Esophagus muscularis mucosa (tissue), 4 donors: ENCODE results near the gene ABCB8. TPM values are rescaled to one million over a fixed set of nuclear protein-coding genes. Genes with fewer than 3 reads are reported as not detected.
A peak's percentile ranks its signal among the peaks of the same experiment; 100 is the strongest.

Source experiments
- DNase-seq: peaks from one replicate; pipeline ENCODE4 v3.0.0-alpha.2; 2017; ENCODE audit errors: extremely low spot score
- H3K27ac ChIP-seq, 4 donors: fragments of 200-600 bp; sonication (generic); replicated peaks in 1 of 4; 1 replicate in 3 of 4; 2 replicates in 1 of 4; pipeline ENCODE4 v1.5.1; 2016 to 2019; ENCODE audit warnings: mild to moderate bottlenecking in 1 of 4
- H3K27me3 ChIP-seq, 4 donors: fragments of 200-600 bp; sonication (generic); one replicate each; pipeline versions ENCODE4 v1.5.1 to v1.6.0; 2016 to 2019
- H3K36me3 ChIP-seq, 4 donors: fragments of 200-600 bp; sonication (generic); one replicate each; pipeline ENCODE4 v1.5.1; 2016 to 2019
- H3K4me1 ChIP-seq, 4 donors: fragments of 200-600 bp; sonication (generic); one replicate each; pipeline ENCODE4 v1.5.1; 2016 to 2019
- H3K4me3 ChIP-seq, 4 donors: fragments of 200-600 bp; sonication (generic); 1 replicate in 2 of 4; 2 replicates in 2 of 4; pipeline ENCODE4 v1.5.1; 2016 to 2019; ENCODE audit warnings: mild to moderate bottlenecking in 4 of 4, moderate library complexity in 1 of 4
- H3K9me3 ChIP-seq, 4 donors: fragments of 200-600 bp; sonication (generic); 1 replicate in 3 of 4; 2 replicates in 1 of 4; pipeline ENCODE4 v1.5.1; 2016 to 2019
- CTCF ChIP-seq, 3 experiments: fragments of 200-600 bp in 2 of 3; fragments of 450-650 bp in 1 of 3; sonication (generic) in 2 of 3; IDR thresholded peaks; one replicate each; pipeline ENCODE4 v1.5.1; 2017 to 2019; ENCODE audit warnings: antibody characterized with exemption in 3 of 3, mild to moderate bottlenecking in 2 of 3, moderate library complexity in 1 of 3
- EP300 ChIP-seq: sonication (generic); formaldehyde crosslinking; IDR thresholded peaks from one replicate; pipeline ENCODE4 v1.6.1; 2017; ENCODE audit warnings: antibody characterized with exemption
- POLR2A ChIP-seq: fragments of 450-650 bp; IDR thresholded peaks from one replicate; pipeline ENCODE4 v1.6.1; 2017; ENCODE audit warnings: antibody characterized with exemption, moderate library complexity, mild to moderate bottlenecking, low read depth
- POLR2AphosphoS5 ChIP-seq, 2 donors: sonication (generic); formaldehyde crosslinking; IDR thresholded peaks; one replicate each; pipeline ENCODE4 v1.6.1; 2017; ENCODE audit warnings: antibody characterized with exemption in 2 of 2
- WGBS: methylation state at CpG from one replicate; pipeline ENCODE4 v1.1.5; 2018; 5-methylcytosine and 5-hydroxymethylcytosine counted together
- intact Hi-C: fragments of 100-400 bp; cut with DNase I; formaldehyde crosslinking; loops from one replicate; pipeline ENCODE4 v1.15.1; 2023
- total RNA-seq, 4 donors: library from RNA; depleted of rRNA; stranded (reverse); fragments of >200 nt; gene quantifications; one replicate each; pipeline versions ENCODE4 v1.1.0 to v1.2.1, GENCODE V29; 2016

ABCB8 gene
- total RNA-seq, 4 donors from 2014 or later: 13.1 to 25.3 (median 19.9) TPM

GRCh38 chr7:150992833-150993302, 35.4 kb upstream of the ABCB8 start:
- peaks cover 0 to 10% (median 3%) of the 10 kb centered on the region in 4 donors for H3K9me3 ChIP-seq
- H3K36me3 ChIP-seq: peaks cover 0 to 10% (median 0%) of the 10 kb centered on the region in 4 donors
- 67% methylated on average over 3 of the region's 5 CpGs for WGBS
- H3K4me3 ChIP-seq: peak overlapping the region in 2 of 4 donors; percentile 37 to 48
- no peak for DNase-seq
- H3K27ac ChIP-seq: peak overlapping the region in 3 of 4 donors; percentile 54 to 66 (median 63)
- intact Hi-C loops: no loop called here
- H3K4me1 ChIP-seq: peaks cover 31 to 46% (median 39%) of the 10 kb centered on the region in 4 donors
- TF ChIP-seq EP300: no peak
- TF ChIP-seq POLR2A: no peak
- TF ChIP-seq POLR2AphosphoS5 (IDR thresholded peaks at IDR 0.05): peak in 1 of 2 donors; percentile 10
- peaks cover 0 to 13% (median 0%) of the 10 kb centered on the region in 4 donors for H3K27me3 ChIP-seq

GRCh38 chr7:150993511-150993910, 34.7 kb upstream of the ABCB8 start:
- Histone ChIP-seq H3K36me3 (peaks cover 0 to 17% (median 0%) of the 10 kb centered on the region in 4 donors), H3K9me3 (peaks cover 0 to 10% (median 3%) of the 10 kb centered on the region in 4 donors), H3K4me3 (peak overlapping the region; percentile 33 to 48 (median 36)), H3K4me1 (peaks cover 25 to 39% (median 34%) of the 10 kb centered on the region in 4 donors), H3K27ac (peak overlapping the region; percentile 7 to 66 (median 53)), H3K27me3 (peaks cover 0 to 15% (median 0%) of the 10 kb centered on the region in 4 donors)
- intact Hi-C loops: no loop called here
- peak; percentile 44 to 55 for TF ChIP-seq POLR2AphosphoS5 (IDR thresholded peaks at IDR 0.05)
- no peak for TF ChIP-seq POLR2A
- no peak for DNase-seq
- WGBS: 84% methylated on average over 7 of the region's 14 CpGs

DNA sequence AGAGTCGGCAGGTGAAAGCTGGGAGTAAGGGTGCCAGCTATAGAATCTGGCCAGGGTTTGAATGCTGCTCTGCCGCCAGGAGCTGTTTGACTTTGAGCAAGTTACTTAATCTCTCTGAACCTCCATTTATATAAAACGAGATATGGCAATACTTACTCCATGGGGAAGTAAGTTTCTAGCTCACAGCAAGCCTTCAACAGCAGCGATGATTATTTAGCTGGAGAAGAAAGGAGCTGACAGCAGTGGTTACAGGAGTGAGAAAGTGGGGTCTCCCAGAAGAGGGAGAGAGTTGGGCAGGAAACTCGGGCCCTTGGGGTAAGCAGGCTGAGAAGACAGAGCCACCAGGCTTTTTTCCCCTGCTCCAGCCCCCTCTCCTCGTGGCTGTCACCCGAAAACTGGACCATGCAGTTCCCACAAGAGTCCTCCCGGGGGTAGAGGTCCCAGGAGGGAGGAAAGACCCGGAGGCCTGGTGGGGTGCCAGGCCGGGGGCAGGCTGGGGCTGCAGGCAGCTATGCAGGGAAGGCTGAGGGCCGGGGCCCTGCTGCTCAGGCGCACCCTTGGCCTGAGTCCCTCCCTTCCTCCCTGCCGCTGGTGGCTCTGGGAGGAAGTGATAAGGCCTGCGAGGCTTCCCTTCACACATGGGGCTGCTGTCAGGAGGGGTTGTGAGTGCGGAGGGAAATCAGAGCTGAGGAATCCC, 34.0 kb upstream of the ABCB8 start:
- H3K36me3 ChIP-seq: peaks cover 0 to 24% (median 0%) of the 10 kb centered on the region in 4 donors
- intact Hi-C loops: no loop called here
- H3K4me1 ChIP-seq: peaks cover 18 to 31% (median 27%) of the 10 kb centered on the region in 4 donors
- TF ChIP-seq EP300 (no peak), POLR2A (no peak), POLR2AphosphoS5 (IDR thresholded peaks at IDR 0.05) (peak in 1 of 2 donors; percentile 38)
- H3K27me3 ChIP-seq: peaks cover 0 to 18% (median 0%) of the 10 kb centered on the region in 4 donors
- no peak for DNase-seq
- peak overlapping the region; percentile 33 to 48 (median 36) for H3K4me3 ChIP-seq
- WGBS: 57% methylated on average over 11 of the region's 15 CpGs
- peaks cover 0 to 10% (median 3%) of the 10 kb centered on the region in 4 donors for H3K9me3 ChIP-seq
- peak overlapping the region in 3 of 4 donors; percentile 7 to 66 (median 52) for H3K27ac ChIP-seq

GRCh38 chr7:150994838-150995510, 33.3 kb upstream of the ABCB8 start:
- Histone ChIP-seq H3K4me1 (peaks cover 12 to 25% (median 20%) of the 10 kb centered on the region in 4 donors), H3K36me3 (peaks cover 0 to 26% (median 0%) of the 10 kb centered on the region in 4 donors), H3K4me3 (peak overlapping the region; percentile 33 to 48 (median 36)), H3K27me3 (peaks cover 0 to 21% (median 0%) of the 10 kb centered on the region in 4 donors), H3K27ac (no peak overlapping the region), H3K9me3 (peaks cover 0 to 8% (median 2%) of the 10 kb centered on the region in 4 donors)
- no peak for DNase-seq
- 59% methylated on average over 19 of the region's 19 CpGs for WGBS
- intact Hi-C loops: no loop called here
- TF ChIP-seq EP300 (no peak), POLR2A (no peak), CTCF (IDR thresholded peaks at IDR 0.05) (no peak), POLR2AphosphoS5 (IDR thresholded peaks at IDR 0.05) (no peak)

DNA sequence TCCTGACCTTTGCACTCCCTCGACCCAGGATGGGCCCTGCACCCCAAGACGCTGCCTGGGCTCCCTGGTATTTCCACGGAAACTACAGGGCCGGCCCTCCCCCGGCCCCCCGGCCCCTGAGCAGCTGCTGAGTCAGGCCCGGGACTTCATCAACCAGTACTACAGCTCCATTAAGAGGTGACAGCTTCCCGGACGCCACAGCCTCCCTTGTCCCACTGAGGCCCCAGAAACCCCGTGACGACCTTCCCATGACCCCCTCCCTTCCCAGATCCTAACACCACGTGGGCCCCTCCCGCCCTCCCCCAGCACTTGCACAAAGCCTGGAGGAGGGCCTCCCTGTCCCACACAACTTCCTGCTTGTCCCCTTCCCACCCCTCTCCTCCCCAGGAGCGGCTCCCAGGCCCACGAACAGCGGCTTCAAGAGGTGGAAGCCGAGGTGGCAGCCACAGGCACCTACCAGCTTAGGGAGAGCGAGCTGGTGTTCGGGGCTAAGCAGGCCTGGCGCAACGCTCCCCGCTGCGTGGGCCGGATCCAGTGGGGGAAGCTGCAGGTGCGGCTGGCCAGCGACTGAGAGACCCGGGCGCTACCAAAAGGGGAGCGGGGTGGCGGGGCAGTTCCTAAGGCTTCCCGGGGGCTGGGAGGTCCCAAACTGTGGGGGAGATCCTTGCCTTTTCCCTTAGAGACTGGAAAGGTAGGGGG, 31.7 kb upstream of the ABCB8 start:
- intact Hi-C loops: no loop called here
- TF ChIP-seq POLR2AphosphoS5 (IDR thresholded peaks at IDR 0.05) (no peak), CTCF (IDR thresholded peaks at IDR 0.05) (no peak), POLR2A (no peak), EP300 (no peak)
- Histone ChIP-seq H3K4me1 (peaks cover 12 to 25% (median 17%) of the 10 kb centered on the region in 4 donors), H3K36me3 (peaks cover 0 to 41% (median 2%) of the 10 kb centered on the region in 4 donors), H3K27me3 (peaks cover 0 to 21% (median 0%) of the 10 kb centered on the region in 4 donors), H3K9me3 (no peaks in the 10 kb centered on the region), H3K4me3 (peak overlapping the region in 1 of 4 donors; percentile 18), H3K27ac (no peak overlapping the region)
- 69% methylated on average over 21 of the region's 31 CpGs for WGBS
- DNase-seq: no peak
